ENCODE data around the gene HEATR3. TPM values are rescaled to one million over a fixed set of nuclear protein-coding genes. Genes with fewer than 3 reads are reported as not detected.

HEATR3 gene
- total and polyA plus RNA-seq, 2 of the 13 experiments (the other 11 are each of a cell fraction or from before 2014, with no cell fraction given) = 22.4 to 52.4 TPM

- TF ChIP-seq BCL3 (CRISPR knock-in tag; IDR thresholded peaks at IDR 0.05) = peak; percentile 12; the same call in 1 of the 2 replicates
- peak; percentile 23; the same call in 1 of the 2 replicates for TF ChIP-seq STAG1 (CRISPR knock-in tag; IDR thresholded peaks at IDR 0.05)
- peak; percentile 85; the same call in 1 of the 2 replicates for TF ChIP-seq ZNF142 (CRISPR knock-in tag; IDR thresholded peaks at IDR 0.05)
- TF ChIP-seq, protein P1, sequence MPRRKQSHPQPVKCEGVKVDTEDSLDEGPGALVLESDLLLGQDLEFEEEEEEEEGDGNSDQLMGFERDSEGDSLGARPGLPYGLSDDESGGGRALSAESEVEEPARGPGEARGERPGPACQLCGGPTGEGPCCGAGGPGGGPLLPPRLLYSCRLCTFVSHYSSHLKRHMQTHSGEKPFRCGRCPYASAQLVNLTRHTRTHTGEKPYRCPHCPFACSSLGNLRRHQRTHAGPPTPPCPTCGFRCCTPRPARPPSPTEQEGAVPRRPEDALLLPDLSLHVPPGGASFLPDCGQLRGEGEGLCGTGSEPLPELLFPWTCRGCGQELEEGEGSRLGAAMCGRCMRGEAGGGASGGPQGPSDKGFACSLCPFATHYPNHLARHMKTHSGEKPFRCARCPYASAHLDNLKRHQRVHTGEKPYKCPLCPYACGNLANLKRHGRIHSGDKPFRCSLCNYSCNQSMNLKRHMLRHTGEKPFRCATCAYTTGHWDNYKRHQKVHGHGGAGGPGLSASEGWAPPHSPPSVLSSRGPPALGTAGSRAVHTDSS (CRISPR knock-in tag; conservative IDR thresholded peaks at IDR 0.05) = 0 out of 2 replicates have a peak, but pooled peaks have one; percentile 8
- TF ChIP-seq, protein P2, sequence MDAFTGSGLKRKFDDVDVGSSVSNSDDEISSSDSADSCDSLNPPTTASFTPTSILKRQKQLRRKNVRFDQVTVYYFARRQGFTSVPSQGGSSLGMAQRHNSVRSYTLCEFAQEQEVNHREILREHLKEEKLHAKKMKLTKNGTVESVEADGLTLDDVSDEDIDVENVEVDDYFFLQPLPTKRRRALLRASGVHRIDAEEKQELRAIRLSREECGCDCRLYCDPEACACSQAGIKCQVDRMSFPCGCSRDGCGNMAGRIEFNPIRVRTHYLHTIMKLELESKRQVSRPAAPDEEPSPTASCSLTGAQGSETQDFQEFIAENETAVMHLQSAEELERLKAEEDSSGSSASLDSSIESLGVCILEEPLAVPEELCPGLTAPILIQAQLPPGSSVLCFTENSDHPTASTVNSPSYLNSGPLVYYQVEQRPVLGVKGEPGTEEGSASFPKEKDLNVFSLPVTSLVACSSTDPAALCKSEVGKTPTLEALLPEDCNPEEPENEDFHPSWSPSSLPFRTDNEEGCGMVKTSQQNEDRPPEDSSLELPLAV (CRISPR knock-in tag; conservative IDR thresholded peaks at IDR 0.05; ENCODE audit: low read depth) = 0 out of 2 replicates have a peak, but pooled peaks have one; percentile 30
- no peak for TF ChIP-seq POLR2A (IDR thresholded peaks at IDR 0.05; ENCODE audit: insufficient read depth in 1 of 2, low read depth in 2 of 2, low read length in 2 of 2)
- TF ChIP-seq, protein P3, sequence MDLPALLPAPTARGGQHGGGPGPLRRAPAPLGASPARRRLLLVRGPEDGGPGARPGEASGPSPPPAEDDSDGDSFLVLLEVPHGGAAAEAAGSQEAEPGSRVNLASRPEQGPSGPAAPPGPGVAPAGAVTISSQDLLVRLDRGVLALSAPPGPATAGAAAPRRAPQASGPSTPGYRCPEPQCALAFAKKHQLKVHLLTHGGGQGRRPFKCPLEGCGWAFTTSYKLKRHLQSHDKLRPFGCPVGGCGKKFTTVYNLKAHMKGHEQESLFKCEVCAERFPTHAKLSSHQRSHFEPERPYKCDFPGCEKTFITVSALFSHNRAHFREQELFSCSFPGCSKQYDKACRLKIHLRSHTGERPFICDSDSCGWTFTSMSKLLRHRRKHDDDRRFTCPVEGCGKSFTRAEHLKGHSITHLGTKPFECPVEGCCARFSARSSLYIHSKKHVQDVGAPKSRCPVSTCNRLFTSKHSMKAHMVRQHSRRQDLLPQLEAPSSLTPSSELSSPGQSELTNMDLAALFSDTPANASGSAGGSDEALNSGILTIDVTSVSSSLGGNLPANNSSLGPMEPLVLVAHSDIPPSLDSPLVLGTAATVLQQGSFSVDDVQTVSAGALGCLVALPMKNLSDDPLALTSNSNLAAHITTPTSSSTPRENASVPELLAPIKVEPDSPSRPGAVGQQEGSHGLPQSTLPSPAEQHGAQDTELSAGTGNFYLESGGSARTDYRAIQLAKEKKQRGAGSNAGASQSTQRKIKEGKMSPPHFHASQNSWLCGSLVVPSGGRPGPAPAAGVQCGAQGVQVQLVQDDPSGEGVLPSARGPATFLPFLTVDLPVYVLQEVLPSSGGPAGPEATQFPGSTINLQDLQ (CRISPR knock-in tag; IDR thresholded peaks at IDR 0.05) = 0 out of 2 replicates have a peak, but pooled peaks have one; percentile 11
- TF ChIP-seq ZNF501 (CRISPR knock-in tag; IDR thresholded peaks at IDR 0.05) = peak; percentile 55; the same call in 1 of the 2 replicates
- peak; percentile 4; the same call in 1 of the 2 replicates for TF ChIP-seq SAFB2 (CRISPR knock-in tag; IDR thresholded peaks at IDR 0.05; ENCODE audit: borderline replicate concordance, low read depth)
- TF ChIP-seq ZNF761 (CRISPR knock-in tag; conservative IDR thresholded peaks at IDR 0.05) = peak; percentile 32; the same call in 1 of the 2 replicates
- TF ChIP-seq TBX2 (CRISPR knock-in tag; IDR thresholded peaks at IDR 0.05; ENCODE audit: borderline replicate concordance) = peak; percentile 9; the same call in 1 of the 2 replicates
- TF ChIP-seq ZNF878 (CRISPR knock-in tag; IDR thresholded peaks at IDR 0.05) = no peak
- peak; percentile 25 for TF ChIP-seq ZNF781 (CRISPR knock-in tag; IDR thresholded peaks at IDR 0.05; ENCODE audit: borderline replicate concordance, not compliant biosample characterization)
- TF ChIP-seq SKI (IDR thresholded peaks at IDR 0.05; ENCODE audit: partially characterized antibody) = peak; percentile 78
Observed at GRCh38 chr16:50066482-50067289, 916 bp downstream of the HEATR3 start (continued).

Data from HepG2 (cell line).